ENCODE data around the gene MBD3. TPM values are rescaled to one million over a fixed set of nuclear protein-coding genes. Genes with fewer than 3 reads are reported as not detected.
A peak's percentile ranks its signal among the peaks of the same experiment; 100 is the strongest.

Gene MBD3
- total RNA-seq, 1 experiment from 2014 or later, result 158 TPM

GRCh38 chr19:1598777-1599459 lies 6.3 kb upstream of the MBD3 start:
- no peak for DNase-seq (ENCODE audit: low spot score)

GRCh38 chr19:1593501-1593772 lies 772 bp upstream of the MBD3 start:
- no peak for DNase-seq (ENCODE audit: low spot score)

- peak; percentile 65 for DNase-seq (ENCODE audit: low spot score)
Measured at GRCh38 chr19:1592024-1592754, 476 bp downstream of the MBD3 start.

GRCh38 chr19:1591421-1592023 lies 1.1 kb downstream of the MBD3 start:
- peak; percentile 27 for DNase-seq (ENCODE audit: low spot score)

- DNase-seq (ENCODE audit: low spot score), result no peak
Measured at GRCh38 chr19:1590641-1591397, 1.8 kb downstream of the MBD3 start.

GRCh38 chr19:1587872-1588271 lies 4.8 kb downstream of the MBD3 start:
- DNase-seq (ENCODE audit: low spot score), result no peak

GRCh38 chr19:1585243-1585580 lies 7.5 kb downstream of the MBD3 start:
- DNase-seq (ENCODE audit: low spot score), result no peak

- no peak for DNase-seq (ENCODE audit: low spot score)
Measured at GRCh38 chr19:1584500-1585242, 8.0 kb downstream of the MBD3 start.

- no peak for DNase-seq (ENCODE audit: low spot score)
Measured at GRCh38 chr19:1582201-1582600, 10.5 kb downstream of the MBD3 start.

GRCh38 chr19:1580957-1581356 lies 11.7 kb downstream of the MBD3 start:
- DNase-seq (ENCODE audit: low spot score), result no peak

- DNase-seq (ENCODE audit: low spot score), result no peak
Measured at GRCh38 chr19:1580382-1580781, 12.3 kb downstream of the MBD3 start.

- no peak for DNase-seq (ENCODE audit: low spot score)
Measured at GRCh38 chr19:1579222-1579621, 13.4 kb downstream of the MBD3 start.

- DNase-seq (ENCODE audit: low spot score), result no peak
Measured at GRCh38 chr19:1577929-1578618, 14.6 kb downstream of the MBD3 start.

- DNase-seq (ENCODE audit: low spot score), result no peak
Measured at GRCh38 chr19:1577090-1577928, 15.4 kb downstream of the MBD3 start.

- DNase-seq (ENCODE audit: low spot score), result no peak
Measured at GRCh38 chr19:1576242-1577089, 16.2 kb downstream of the MBD3 start.

GRCh38 chr19:1575323-1576241 lies 17.1 kb downstream of the MBD3 start:
- no peak for DNase-seq (ENCODE audit: low spot score)

GRCh38 chr19:1574354-1575136 lies 18.1 kb downstream of the MBD3 start:
- no peak for DNase-seq (ENCODE audit: low spot score)

- no peak for DNase-seq (ENCODE audit: low spot score)
Measured at GRCh38 chr19:1572795-1573194, 19.9 kb downstream of the MBD3 start.
